Neural progenitor cell (in vitro differentiated cells): ENCODE data around the gene PRDX5.

ENCODE experiments used
- EZH2 ChIP-seq: fragments of 200-600 bp; sonication (generic); IDR thresholded peaks from 2 replicates; pipeline ENCODE4 v1.6.1; 2017; ENCODE audit warnings: antibody characterized with exemption, mild to moderate bottlenecking, moderate library complexity
- EZH2phosphoT487 ChIP-seq: fragments of 200-600 bp; sonication (generic); IDR thresholded peaks from 2 replicates; pipeline ENCODE4 v1.6.1; 2017; ENCODE audit warnings: antibody characterized with exemption
- TF ChIP-seq, protein P1 (sequence below): fragments of 200-600 bp; sonication (generic); IDR thresholded peaks from 2 replicates; pipeline ENCODE4 v1.5.1; 2017; ENCODE audit warnings: antibody characterized with exemption, mild to moderate bottlenecking

DNA sequence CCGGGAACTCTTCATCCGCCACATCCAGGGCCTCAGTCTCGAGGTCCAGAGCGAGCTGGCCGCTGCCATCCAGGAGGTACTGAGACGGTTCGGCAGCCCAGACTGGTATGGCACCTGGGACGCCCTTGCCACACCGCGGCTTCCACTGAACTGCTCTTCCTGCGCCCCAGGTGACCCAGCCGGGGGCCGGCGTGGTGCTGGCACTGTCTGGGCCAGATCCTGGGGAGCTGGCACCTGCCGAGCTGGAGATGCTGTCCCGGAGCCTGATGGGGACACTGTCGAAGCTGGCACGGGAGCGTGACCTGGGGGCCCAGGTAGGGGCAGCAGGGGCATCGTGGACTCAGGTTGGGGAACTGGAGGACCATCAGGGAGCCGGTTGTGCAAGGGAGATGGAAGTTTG, 23.5 kb downstream of the PRDX5 start:
- TF ChIP-seq, protein P1, sequence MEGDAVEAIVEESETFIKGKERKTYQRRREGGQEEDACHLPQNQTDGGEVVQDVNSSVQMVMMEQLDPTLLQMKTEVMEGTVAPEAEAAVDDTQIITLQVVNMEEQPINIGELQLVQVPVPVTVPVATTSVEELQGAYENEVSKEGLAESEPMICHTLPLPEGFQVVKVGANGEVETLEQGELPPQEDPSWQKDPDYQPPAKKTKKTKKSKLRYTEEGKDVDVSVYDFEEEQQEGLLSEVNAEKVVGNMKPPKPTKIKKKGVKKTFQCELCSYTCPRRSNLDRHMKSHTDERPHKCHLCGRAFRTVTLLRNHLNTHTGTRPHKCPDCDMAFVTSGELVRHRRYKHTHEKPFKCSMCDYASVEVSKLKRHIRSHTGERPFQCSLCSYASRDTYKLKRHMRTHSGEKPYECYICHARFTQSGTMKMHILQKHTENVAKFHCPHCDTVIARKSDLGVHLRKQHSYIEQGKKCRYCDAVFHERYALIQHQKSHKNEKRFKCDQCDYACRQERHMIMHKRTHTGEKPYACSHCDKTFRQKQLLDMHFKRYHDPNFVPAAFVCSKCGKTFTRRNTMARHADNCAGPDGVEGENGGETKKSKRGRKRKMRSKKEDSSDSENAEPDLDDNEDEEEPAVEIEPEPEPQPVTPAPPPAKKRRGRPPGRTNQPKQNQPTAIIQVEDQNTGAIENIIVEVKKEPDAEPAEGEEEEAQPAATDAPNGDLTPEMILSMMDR: no peak
- TF ChIP-seq EZH2phosphoT487: no peak
- TF ChIP-seq EZH2: no peak
